AG09309 (cell line): ENCODE measurements around the gene EYS.
"Not testable (repeated sequence)": the region's sequence is repeated elsewhere in the genome, so short reads cannot be mapped to it uniquely, and the experiment has no call there.

Source experiments
- DNase-seq: peaks from one replicate; pipeline ENCODE4 v3.0.0-alpha.2; 2010; ENCODE audit warnings: low read depth
- H3K4me3 ChIP-seq: 2 replicates; pipeline ENCODE4 v1.5.1; 2011; ENCODE audit warnings: mild to moderate bottlenecking, low read depth, low read length, moderate library complexity; ENCODE audit not compliant: control insufficient read depth
- TF ChIP-seq, protein P1 (sequence below): IDR thresholded peaks from 2 replicates; pipeline ENCODE4 v1.5.1; 2011; ENCODE audit warnings: mild to moderate bottlenecking, low read depth, low read length, inconsistent platforms; ENCODE audit not compliant: insufficient read depth, control insufficient read depth; ENCODE audit errors: missing control alignments

EYS gene

DNA sequence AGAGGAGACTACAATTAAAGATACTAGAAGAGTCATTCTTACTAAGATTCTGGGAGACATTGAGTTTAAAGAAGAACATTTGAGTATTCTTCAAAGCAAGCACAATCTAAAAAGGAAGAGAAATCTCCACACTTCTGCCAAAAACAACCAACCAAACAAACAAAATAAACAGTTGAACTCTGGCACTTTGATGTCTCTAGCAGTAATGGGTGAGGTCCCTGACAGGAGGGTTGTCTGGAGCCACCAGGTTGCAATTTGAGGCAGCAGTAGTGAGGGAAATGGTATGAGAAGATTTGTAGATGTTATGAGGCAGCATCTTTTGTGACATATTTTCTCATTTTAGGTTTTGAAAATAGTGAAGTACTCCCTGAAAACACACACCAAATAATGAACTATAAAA, 1963.3 kb downstream of the EYS start:
- TF ChIP-seq, protein P1, sequence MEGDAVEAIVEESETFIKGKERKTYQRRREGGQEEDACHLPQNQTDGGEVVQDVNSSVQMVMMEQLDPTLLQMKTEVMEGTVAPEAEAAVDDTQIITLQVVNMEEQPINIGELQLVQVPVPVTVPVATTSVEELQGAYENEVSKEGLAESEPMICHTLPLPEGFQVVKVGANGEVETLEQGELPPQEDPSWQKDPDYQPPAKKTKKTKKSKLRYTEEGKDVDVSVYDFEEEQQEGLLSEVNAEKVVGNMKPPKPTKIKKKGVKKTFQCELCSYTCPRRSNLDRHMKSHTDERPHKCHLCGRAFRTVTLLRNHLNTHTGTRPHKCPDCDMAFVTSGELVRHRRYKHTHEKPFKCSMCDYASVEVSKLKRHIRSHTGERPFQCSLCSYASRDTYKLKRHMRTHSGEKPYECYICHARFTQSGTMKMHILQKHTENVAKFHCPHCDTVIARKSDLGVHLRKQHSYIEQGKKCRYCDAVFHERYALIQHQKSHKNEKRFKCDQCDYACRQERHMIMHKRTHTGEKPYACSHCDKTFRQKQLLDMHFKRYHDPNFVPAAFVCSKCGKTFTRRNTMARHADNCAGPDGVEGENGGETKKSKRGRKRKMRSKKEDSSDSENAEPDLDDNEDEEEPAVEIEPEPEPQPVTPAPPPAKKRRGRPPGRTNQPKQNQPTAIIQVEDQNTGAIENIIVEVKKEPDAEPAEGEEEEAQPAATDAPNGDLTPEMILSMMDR: no peak
- no peak for DNase-seq
- no peak overlapping the region for H3K4me3 ChIP-seq

DNA sequence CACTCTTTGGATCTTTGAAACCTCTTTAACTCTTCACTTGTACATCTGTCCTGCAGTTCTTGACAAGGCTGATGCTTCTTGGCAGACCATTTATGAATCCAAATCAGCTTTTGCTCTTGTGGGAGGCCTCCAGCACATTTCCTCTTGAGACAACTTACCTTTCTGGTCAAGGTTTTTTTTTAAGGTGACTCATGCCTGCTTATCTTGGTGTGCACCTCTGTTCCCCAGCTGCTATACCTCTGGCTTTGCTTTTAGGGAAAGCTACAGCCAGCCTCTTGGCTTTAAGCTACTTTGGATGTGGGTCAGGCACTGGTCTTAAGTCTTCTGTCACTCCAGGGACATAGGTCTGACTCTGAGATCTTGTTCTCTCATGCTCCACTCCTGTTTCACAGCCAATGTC, 1965.0 kb downstream of the EYS start:
- TF ChIP-seq, protein P1: no peak
- DNase-seq: no peak
- H3K4me3 ChIP-seq: no peak overlapping the region

DNA sequence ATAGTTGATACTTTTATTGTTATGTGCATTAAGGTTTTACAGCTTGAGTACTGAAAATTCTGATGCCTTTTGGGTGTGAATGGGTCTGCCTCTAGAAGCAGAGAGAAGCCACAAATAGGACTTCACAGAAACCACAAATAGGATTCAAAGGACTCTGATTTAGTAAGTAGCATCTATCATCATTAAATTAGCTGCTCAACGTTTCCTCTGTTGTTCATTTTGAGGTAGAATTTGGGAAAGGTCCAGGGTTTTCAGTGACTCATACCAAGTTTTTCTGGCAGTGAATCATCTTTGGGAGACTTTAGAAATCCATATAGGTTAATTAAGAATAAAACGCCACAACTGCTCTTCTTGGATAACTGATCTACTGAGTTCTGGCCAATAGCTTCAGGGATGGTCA, 1966.3 kb downstream of the EYS start:
- H3K4me3 ChIP-seq: no peak overlapping the region
- TF ChIP-seq, protein P1: no peak
- peak; percentile 31 for DNase-seq

DNA sequence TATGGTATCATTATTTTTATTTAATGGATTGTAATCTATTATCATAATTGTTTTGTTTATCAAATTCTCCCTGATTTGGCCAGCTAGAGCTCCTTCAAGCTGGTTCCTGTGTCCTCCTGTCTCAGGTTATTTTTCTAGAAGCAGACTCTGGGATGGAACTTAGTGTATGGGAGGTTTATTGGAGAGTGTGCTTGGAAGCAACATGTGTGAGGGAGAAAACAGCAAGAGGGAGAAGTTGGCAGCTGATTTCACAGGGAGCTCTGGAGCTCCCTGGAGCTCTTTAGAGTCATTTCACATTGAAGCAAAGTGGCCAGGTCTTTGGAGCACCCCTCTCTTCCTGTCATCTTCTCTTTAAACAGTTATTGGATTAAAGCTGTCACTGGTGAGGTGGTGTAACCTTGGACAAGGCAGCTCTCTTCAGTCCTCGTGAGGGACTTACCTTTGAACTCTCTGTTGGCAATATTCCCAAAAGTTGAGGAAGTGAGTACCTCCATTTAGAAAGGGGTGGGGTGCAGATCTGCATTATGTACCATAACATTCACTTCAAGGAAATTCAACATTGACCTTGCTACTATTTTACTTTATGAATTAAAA, 1967.8 kb downstream of the EYS start:
- TF ChIP-seq, protein P1: no peak
- H3K4me3 ChIP-seq: no peak overlapping the region
- DNase-seq: no peak

DNA sequence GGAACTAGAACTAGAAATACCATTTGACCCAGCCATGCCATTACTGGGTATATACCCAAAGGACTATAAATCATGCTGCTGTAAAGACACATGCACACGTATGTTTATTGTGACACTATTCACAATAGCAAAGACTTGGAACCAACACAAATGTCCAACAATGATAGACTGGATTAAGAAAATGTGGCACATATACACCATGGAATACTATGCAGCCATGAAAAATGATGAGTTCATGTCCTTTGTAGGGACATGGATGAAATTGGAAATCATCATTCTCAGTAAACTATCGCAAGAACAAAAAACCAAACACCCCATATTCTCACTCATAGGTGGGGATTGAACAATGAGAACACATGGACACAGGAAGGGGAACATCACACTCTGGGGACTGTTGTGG, 1968.8 kb downstream of the EYS start:
- DNase-seq, H3K4me3 ChIP-seq: not testable (repeated sequence)

DNA sequence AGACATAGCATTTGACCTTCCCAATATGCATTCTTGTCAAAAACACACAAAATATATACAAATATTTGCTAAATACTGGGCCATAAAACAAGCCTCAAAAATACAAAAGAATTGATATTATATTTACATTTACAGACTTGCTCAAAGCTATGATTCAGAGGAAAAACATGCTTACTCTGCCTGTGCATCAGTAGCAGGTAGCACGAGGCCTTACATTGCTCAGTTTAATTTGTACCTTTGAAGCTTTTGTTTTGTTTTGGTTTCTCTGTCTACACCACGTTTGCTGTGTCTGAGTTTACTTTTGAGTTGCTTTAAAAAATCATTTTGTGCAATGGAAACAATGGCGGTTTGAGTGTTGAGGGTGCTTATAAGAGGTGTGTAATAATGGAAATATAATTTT, 1972.1 kb downstream of the EYS start:
- TF ChIP-seq, protein P1: no peak
- no peak for DNase-seq
- no peak overlapping the region for H3K4me3 ChIP-seq

DNA sequence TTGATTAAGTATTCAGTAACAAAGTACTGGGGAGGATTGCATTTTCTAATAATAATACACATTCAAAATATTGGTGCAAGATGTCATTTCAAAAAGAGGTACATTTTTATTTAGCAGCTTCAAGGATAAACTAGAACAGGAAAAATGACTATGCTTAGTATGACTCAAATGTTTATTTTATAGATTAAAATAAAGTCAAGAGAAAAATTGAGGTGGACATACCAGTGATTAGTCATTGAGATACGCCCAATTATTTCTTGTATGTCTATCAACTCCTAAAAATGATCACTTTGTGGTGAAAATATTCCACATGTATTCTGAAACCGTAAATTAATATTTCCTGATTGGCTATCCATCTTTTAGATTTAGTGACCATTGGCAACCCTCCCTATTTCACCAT, 1974.7 kb downstream of the EYS start:
- DNase-seq: no peak
- H3K4me3 ChIP-seq: no peak overlapping the region
- TF ChIP-seq, protein P1: no peak

DNA sequence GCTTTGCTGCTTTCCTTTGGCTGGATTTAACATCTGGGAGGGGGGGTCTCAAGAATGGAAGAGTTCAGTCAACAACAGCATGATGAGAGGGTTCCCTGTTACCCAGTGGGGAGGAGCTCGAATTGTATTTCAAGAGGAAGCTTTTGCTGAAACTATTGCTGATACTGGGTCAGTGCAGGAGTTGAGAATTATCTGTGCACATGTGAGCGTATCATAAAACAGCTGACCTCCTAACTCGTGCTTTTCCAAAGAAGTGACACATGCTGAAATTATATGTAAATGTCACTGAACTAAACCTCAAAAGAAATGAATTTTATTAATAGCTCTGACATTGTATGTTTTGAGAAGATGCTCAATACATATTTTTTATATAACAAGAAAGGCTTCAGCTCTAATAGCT, 1975.1 kb downstream of the EYS start:
- H3K4me3 ChIP-seq: no peak overlapping the region
- TF ChIP-seq, protein P1: no peak
- no peak for DNase-seq
